Dermis microvascular lymphatic vessel endothelial cell (primary cell): ENCODE results near the gene PTPN11. TPM values are rescaled to one million over a fixed set of nuclear protein-coding genes. Genes with fewer than 3 reads are reported as not detected.
"Not testable (repeated sequence)": the region's sequence is repeated elsewhere in the genome, so short reads cannot be mapped to it uniquely, and the experiment has no call there.

Experiments
- DNase-seq, 2 donors: peaks; one replicate each; pipeline versions ENCODE4 v3.0.0 to v3.0.0-alpha.2; 2010; ENCODE audit warnings: low read depth in 2 of 2
- total RNA-seq: library from RNA; depleted of rRNA; stranded (reverse); fragments of >200 nt; gene quantifications from 2 replicates; pipeline ENCODE4 v1.2.1, GENCODE V29; 2014

The PTPN11 gene
- 60.1 and 60.6 TPM in 2 replicates for total RNA-seq

DNA sequence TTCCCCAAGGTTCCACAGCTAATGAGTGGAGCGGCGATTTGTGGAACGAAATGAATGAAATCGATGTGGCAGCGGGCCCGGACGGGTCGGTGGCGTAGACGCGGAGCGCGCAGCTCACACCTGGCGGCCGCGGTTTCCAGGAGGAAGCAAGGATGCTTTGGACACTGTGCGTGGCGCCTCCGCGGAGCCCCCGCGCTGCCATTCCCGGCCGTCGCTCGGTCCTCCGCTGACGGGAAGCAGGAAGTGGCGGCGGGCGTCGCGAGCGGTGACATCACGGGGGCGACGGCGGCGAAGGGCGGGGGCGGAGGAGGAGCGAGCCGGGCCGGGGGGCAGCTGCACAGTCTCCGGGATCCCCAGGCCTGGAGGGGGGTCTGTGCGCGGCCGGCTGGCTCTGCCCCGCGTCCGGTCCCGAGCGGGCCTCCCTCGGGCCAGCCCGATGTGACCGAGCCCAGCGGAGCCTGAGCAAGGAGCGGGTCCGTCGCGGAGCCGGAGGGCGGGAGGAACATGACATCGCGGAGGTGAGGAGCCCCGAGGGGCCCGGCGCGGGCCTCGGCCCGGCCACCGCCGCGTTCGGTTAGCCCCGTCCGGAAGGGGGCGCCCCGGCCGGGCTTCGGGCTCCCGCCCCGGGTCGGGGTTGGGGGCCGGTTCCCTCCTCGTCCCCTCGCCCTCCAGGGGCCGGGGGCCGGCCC, at the start of gene PTPN11:
Gene PTPN11, plus strand, starts transcription at position 340 of the 689 bp plus-strand sequence. Its CDS starts 165 bp downstream, at position 505.
- DNase-seq = peak; percentile 43 to 85

DNA sequence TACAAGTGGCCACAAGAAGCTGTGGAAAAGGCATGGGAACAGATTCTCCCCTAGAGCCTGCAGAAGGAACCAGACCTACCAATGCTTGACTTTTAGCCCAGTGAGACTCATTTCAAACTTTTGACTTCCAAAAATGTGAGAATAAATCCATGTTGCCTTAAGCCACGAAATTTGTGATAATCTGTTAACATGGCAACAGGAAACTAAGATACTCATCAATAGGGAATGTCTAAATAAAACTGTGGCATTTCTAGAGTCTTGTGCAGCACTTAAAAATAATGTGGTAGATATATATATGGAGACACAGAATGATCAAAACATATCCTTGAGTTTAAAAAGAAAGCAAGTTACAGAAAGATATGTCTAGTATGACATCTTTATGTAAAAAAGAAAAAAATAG, 48.5 kb upstream of the PTPN11 start:
- DNase-seq = peak in 1 of 2 donors; percentile 10

DNA sequence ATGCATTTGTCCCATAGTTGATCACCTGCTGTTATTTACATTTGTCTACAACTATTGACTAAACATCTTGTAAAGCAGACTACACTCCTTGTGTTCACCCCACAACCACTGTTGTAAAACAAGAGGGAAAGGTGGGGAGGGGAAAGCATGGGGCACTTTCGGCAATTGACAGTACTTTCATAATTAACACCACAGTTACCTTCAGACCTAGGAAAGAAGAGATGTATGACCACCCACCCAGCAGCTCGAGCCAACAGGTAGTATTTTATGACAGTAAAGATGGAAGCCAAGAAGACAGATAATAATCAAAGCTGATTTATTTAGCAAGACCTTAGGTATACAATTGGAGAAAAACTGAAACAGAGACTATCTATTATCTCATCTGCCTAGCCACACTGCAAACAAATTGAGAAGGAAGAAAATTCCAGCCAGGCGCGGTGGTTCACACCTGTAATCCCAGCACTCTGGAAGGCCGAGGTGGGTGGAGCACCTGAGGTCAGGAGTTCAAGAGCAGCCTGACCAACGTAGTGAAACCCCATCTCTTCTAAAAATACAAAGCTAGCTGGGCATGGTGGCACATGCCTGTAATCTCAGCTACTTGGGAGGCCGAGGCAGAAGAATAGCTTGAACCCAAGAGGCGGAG, 47.8 kb upstream of the PTPN11 start:
- no peak for DNase-seq

DNA sequence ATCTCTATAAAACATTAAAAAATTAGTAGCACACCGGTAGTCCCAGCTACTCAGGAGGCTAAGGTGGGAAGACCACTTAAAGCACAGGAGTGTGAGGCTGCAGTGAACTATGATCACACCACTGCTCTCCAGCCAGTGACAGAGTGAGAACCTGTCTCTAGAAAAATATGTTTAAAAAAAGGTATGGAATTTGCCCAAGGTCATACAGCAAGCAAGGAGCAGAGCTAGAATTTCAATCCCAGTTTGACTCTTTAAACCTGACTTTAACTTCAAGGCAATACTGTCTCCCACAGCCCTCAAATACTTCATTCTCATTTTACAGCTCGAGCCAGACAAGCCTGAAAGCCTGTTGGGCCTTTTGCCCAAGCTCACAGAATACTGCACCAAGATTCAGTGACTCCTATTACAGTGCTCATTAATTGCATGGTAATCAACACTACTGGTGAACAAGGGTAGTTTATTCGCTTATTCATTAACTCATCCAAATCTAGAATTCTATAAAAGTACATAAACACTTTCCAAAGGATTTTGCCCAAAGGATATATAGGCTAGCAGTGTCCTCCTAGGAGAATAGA, 44.5 kb upstream of the PTPN11 start:
- DNase-seq = no peak

- peak in 1 of 2 donors; percentile 10 for DNase-seq
Measured at GRCh38 chr12:112375105-112375504, 43.6 kb upstream of the PTPN11 start.

DNA sequence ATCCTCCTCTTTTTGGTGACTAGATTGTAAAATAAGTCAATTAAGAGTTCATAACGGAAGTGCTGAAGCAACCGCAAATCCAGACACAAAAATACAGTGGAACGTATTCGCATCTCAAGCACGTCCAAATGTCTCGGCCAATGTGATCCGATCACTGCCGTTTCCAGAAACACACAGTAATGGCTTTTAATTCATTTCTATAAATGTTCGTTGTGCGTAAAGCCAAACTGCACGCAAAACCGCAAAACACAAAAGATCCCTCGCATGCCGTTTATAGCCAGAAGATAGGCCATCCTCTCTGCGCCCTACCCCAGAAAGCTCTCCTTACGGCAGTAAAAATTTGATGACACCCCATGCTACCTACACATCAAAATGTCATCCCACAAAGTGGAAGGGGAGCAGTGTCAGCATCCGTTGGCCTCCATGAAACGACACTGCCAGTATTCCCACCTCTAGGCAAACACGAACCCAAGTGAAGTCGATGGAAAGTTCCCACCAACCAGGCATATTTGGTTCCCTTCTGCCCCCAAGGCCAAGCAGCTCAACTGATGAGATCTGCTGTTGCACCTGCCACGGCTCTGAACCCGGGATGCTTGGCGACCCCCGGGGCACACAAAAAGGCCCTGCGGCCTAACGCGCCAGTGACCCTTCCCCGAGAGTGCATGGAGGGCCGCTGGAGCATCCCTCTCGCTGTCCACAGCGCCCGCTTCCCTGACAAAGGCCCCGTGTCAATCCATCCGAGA, 37.9 kb upstream of the PTPN11 start:
- peak in 1 of 2 donors; percentile 5 for DNase-seq

DNA sequence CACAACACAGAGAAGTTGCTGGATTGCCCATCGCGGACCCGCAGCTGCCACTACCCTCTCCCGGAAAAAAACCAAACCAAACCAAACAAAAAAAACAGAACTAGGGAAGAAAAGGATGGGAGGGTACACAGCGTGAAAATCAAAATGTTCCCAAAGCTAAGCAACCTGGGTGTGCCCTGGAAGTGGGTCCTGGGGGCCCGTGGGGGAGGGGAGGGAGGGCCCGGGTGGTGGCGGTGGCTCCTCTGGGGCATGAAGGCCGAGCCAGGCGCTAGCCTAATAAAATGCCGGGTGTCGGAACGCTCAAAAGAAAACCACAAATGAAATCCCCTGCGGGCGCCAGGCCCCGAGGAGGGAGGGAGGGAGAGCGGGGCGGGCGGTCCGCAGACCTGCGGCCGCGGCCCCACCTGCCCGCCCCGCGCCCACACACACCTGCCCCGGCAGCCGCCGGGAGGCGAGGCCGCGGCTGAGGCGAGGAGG, 37.3 kb upstream of the PTPN11 start:
- peak in 1 of 2 donors; percentile 12 for DNase-seq

- DNase-seq = peak; percentile 50 to 87
Measured at GRCh38 chr12:112381883-112382796, 36.6 kb upstream of the PTPN11 start, which contains the start of gene HECTD4. Gene HECTD4, minus strand, starts transcription at chr12:112382431. Its CDS starts 303 bp downstream, at chr12:112382128.

DNA sequence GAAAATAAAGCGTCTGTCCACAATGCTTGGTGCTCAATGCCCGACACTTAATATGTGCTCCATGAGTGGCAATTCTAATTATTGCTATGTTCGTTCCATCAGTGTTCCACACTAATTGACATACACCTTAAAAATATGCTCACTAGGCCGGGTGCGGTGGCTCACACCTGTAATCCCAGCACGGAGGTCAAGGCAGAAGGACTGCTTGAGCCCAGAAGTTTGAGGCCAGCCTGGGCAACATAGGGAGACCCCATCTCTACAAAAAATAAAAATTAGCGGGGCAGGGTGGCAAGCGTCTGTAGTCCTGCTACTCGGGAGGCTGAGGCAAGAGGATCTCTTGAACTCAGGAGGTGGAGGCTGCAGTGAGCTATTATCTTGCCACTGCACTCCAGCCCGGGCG, 35.9 kb upstream of the PTPN11 start:
- DNase-seq = no peak

DNA sequence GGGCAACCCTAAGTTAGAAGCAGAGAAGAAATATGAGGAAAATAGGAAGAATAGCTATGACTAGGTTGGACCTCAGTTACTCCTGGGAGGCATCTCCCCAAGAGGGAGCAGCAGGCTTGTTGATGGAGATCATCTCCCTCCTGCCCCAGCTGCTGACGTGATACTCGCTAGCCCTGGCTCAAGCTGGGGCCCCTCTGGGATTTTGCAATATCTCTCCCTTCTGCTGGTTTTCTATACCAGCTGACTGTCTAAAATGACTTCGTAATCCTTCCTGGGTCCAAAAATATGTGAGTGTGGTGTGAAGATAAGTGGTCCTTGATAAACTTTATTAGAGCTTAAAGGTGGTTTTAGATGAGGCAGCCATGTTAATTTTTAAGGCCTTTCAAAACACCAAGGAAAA, 32.0 kb upstream of the PTPN11 start:
- no peak for DNase-seq

GRCh38 chr12:112389228-112389627, 29.5 kb upstream of the PTPN11 start:
- DNase-seq = no peak

GRCh38 chr12:112389922-112390654, 28.7 kb upstream of the PTPN11 start:
- DNase-seq = not testable (repeated sequence)

DNA sequence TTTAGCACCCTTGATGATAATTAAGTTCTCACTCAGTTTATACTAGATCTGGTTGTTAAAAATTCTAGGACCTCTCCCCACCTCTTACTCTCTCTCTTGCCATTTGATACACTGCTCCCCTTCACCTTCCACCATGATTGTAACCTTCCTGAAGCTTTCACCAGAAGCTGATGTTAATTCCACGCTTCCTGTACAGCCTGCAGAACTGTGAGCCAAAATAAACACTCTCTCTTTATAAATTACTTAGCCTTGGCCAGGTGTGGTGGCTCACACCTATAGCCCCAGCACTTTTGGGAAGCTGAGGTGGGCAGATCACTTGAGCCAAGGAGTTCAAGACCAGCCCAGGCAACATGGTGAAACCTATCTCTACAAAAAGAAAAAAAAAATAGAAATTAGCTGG, 25.4 kb upstream of the PTPN11 start:
- DNase-seq = no peak

DNA sequence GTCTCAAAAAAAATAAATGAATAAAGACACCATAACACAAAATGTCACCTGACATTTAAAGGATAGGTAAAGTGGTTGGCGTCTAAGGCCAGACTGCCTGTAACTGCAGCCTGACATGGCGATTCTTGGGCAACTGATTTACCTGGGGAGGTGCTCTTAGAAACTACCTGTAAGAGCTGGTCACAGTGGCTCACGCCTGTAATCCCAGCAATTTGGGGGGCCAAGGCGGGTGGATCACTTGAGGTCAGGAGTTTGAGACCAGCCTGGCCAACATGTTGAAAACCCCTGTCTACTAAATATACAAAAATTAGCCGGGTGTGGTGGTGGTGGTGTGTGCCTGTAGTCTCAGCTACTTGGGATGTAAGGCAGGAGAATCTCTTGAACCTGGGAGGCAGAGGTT, 17.7 kb upstream of the PTPN11 start:
- no peak for DNase-seq

DNA sequence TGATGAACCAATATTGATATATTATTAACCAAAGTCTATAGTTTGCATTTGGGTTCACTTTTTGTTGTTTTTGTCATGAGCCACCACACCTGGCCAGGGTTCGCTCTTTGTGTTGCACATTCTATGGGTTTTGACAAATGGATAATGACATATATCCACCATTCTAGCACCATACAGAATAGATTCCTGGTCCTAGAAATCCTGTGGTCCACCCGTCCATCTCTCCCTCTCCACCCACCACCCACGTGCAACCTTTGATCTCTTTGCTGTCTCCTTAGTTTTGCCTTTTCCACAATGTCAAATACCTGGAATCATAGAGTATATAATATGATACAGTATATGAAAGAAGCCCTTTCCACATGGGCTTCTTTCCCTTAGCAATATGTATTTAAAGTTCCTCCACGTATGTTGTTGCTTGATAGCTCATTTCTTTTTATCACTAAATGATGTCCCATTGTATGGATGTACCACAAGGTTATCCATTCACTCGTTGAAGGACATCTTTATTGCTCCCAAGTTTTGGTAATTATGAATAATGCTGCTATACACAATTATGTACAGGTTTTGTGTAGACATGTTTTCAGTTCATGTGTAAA, 16.7 kb upstream of the PTPN11 start:
- DNase-seq = no peak

DNA sequence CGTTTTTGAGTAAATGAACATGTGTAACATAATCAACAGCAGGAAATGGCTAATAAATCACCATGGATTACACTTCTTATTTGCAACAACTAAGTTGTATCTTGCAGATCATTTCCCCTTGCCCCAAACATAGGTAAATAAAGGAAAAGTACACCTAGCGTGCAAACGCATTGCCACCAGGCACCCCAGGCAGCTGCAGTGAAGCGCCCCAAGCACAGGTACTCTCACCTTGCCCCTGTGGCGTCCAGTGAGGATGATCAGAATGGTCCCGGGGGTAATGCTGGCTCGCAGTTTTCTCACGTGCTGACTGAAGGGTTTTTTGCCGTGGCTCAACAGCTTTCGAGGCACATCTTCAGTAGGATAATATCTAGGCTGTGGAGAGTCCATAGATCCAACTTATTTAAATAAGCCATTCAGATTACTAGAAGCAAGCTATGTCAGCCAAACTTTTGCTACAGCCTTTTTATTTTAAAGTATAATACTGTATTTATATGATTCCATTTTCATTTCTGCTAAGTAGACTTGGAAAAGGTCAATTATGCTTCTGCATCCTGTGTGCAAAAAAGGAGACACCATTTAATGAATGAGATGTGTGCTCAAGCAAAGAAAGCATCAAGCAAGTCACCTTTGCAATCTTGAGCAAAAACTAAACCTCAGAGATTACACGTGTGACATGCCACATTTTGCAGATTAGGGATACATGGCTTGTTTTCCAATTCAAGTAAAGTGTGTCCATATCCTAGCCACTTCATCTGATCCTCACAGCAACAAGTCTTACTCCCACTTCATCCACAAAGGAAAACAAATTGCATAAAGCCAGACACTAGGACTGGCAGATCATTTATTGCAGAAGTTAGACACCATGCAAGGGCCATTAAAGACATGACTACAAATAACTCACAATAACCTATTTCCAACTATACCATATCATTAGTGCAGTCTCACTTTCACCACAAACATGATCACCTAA, 11.9 kb upstream of the PTPN11 start:
- no peak for DNase-seq

DNA sequence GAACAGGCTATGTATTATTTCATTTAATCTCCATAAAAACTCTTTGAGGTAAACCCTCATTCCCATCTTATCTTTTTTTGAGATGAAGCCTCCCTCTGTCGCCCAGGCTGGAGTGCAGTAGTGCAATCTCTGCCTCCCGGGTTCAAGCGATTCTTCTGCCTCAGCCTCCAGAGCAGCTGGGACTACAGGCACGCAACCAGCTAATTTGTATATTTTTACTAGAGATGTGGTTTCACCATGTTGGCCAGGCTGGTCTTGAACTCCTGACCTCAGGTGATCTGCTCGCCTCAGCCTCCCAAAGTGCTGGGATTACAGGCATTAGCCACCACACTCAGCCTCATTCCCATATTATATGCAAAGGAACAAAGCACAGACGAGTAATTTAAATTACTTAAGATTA, 11.1 kb upstream of the PTPN11 start:
- DNase-seq = not testable (repeated sequence)

DNA sequence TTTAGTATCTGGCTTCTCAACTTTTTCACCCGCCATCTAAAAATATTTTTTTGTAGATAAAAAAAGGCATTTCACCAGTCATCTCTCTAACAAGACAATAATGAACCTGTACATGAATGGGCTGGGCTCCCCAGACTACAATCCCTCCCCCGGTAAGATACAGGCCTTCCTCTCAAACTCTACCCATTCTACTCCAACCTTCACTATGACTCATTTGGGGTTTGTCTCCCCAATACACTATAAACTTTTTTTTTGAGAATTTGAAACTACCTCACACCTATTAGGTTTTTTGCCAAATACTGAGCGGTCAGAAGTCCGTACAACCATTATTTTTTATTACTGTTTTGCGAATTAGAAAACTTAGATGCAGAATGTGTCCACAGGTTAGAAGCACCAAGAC, 10.1 kb upstream of the PTPN11 start:
- DNase-seq = peak in 1 of 2 donors; percentile 17
